ENCODE data around the gene TPP2.
A peak's percentile ranks its signal among the peaks of the same experiment; 100 is the strongest.

Gene TPP2

GRCh38 chr13:102658660-102659059 lies 61.9 kb downstream of the TPP2 start:
- DNase-seq: peak; percentile 44

- no peak for DNase-seq
These were observed 62.5 kb downstream of the TPP2 start for GRCh38 chr13:102659168-102659713.

- no peak for DNase-seq
These were observed 70.2 kb downstream of the TPP2 start for GRCh38 chr13:102667023-102667422.

DNA sequence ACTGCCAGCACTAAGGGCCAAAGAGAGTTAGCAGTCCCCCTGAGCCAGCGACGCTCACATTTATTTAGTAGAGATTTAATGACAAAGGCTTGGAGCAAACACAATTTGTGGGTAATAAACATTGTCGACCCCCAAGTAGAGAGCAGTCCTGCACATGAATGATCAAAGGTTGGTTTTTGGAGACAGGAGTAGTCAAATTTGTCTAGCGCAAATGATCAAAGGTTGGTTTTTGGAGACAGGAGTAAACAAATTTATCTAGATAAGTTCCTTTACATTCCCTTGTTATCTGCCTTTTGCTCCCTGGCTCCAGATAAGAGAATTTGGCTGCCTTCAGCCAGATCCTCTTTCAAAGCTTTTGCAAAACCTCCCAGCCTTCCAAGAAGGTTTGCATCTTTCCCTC lies 71.1 kb downstream of the TPP2 start:
- DNase-seq: no peak

DNA sequence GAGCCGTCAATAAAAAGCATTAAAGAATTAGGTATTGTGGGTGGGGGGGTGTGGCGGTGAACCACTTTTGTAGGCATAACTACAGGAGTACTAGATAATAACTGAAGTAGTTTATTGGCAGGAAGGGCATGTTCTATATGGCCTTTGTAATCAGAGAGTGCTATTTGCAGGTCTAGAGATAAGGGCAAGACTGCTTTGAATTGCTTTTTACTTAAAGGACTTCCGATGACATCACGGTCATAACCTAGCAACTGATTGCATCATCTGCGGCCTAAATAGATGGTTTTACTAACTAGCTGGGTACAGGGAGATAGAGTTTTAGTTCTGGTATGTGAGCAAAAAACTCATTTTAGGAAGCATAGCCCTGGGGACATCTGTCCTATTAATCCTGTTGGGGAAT lies 73.3 kb downstream of the TPP2 start:
- no peak for DNase-seq

- DNase-seq: no peak
These were observed 78.3 kb downstream of the TPP2 start for GRCh38 chr13:102675115-102675514.

DNA sequence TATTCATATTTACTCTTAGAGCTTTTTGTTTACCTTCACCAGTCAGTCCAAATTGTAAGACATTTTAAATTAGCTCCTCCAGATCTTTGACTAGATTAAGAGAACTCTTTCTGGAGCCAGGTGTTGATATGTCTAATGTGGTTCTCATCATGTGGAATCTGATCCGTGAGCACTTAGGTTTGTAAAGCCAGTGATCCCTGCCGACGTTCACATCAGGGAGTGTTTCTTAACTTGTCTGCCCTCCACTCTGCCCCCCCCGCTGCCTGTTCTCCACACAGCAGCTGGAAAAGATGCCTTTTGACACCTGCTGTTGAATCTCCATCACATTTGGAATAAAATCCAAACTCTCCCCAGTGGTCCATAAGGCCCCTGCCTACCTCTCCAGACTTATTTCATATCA lies 80.3 kb downstream of the TPP2 start:
- no peak for DNase-seq

GRCh38 chr13:102678339-102679107 lies 81.7 kb downstream of the TPP2 start:
- DNase-seq: no peak

DNA sequence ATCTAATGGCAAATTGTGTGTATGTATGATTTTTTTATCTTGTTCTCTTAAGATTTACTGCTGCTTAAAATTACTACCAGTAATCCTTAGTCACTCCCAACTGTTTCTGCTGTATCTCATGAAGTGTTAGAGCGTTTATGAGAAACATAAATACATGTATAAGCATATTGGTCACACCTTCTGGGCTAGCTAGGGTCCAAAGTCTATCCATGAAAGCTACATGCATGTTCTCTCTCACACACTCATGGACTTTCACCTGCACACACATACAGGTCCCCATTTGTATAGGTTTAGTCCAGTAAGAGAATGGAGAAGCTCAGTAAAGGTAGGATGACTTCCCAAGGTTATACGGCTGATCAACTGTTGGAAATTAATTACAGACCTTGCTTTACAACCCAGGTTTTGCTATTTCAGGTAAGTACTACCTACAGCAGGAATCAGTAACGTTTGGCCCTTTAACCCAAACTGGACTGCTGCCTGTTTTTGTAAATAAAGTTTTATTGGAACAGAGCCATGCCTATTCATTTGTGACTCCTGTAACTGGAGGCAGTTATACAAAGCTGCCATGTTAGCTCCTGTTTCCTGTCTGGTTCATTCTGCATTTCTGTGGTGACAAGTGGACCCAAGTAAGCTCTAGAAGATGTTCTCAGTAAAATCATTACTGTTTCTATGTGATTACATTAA lies 82.8 kb downstream of the TPP2 start:
- no peak for DNase-seq

- no peak for DNase-seq
These were observed 83.4 kb downstream of the TPP2 start for GRCh38 chr13:102680133-102680717.

GRCh38 chr13:102680842-102681740 lies 84.3 kb downstream of the TPP2 start:
- peak; percentile 3 for DNase-seq

- DNase-seq: no peak
These were observed 85.4 kb downstream of the TPP2 start for GRCh38 chr13:102682211-102682610.

GRCh38 chr13:102682727-102683126 lies 85.9 kb downstream of the TPP2 start:
- no peak for DNase-seq

DNA sequence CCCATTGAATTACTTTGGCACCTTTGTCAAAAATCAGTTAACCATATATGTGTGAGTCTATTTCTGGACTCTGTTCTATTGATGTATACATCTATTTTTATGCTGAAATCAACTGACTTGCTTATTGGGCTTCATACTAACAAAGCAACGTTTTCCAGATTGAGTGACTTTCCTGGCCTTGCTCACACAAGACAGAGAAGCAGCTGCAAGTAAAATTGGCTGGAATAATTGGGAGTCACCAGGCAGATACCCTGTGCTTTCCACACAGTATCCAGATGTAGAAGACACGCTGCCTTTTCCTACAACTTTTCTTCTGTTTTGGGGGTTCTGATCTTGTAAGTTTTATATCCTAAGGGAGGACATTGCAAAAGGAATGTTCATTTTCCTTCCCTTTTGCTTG lies 86.9 kb downstream of the TPP2 start:
- no peak for DNase-seq

DNA sequence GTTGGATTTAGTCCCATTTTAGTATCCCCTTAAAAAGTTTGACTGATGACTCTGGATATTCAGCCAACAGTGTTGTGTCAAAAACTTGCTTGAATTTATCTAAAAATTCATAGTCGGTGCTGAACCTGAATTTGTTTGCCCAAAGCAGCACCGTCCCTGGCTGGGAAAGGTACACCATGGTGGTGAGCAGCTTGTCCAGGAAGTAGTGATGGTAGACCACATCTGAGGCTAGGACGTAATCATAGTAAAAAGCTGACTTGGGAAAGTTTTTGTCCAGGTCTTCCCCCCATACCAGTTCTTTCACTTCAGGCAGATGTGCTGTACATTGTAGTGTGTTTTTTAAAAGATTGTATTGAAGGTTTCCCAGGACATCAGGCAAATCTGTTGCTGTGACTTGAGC lies 89.2 kb downstream of the TPP2 start:
- no peak for DNase-seq

DNA sequence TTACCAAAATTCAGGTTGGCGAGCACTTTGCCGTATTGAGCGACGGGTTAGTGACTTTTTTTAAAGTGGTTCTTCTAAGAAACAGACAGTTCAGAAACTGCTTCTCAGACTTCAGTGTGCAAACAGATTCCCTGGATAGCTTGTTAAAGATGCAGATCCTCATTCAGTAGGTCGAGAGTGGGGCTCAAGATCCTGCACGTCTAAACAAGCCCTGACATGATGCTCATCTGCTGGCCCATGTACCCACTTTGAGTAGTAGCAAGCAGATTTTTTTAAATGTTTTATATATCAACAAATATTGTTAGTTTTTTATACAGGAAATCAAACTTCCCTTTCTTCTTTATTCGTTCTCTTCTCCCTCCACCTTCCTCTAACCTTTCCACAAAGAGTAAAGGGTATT lies 90.7 kb downstream of the TPP2 start:
- DNase-seq: no peak

- DNase-seq: no peak
These were observed 91.7 kb downstream of the TPP2 start for GRCh38 chr13:102688306-102688973.

GRCh38 chr13:102690883-102691282 lies 94.1 kb downstream of the TPP2 start:
- DNase-seq: no peak

DNA sequence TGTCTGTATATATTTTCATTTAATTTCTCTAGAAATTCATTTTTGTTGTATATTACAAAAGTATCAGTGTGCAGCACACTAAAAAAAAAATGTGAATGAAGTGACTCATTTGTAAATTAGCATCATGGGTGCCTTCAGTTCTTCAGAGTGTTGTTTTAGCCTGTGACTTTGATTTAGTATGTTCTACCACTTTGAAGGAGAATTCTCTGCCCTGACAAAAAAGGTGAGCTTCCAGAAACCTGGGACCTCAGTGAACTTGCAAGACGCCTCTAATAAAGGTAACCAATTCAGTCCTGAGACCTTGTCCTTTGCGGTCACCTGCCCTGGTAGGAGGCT lies 95.7 kb downstream of the TPP2 start:
- no peak for DNase-seq

DNA sequence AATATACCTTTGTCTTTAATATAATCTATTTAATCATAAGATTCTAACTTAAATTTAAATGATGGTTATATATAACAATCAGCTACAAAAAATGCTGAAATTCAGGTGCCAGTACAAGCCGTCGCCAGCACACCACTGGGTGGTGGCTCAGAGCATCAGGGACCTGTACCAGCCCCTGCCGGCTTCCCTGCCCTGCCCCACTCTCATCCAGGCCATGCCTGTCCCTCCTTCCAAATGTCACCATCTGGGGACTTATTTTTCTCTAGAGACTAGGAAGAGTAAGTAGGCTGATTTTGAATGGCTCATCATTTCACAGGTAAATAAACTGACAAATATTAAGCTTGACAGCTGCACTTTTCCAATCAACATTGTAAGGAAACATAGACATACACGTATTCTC lies 96.5 kb downstream of the TPP2 start:
- no peak for DNase-seq

DNA sequence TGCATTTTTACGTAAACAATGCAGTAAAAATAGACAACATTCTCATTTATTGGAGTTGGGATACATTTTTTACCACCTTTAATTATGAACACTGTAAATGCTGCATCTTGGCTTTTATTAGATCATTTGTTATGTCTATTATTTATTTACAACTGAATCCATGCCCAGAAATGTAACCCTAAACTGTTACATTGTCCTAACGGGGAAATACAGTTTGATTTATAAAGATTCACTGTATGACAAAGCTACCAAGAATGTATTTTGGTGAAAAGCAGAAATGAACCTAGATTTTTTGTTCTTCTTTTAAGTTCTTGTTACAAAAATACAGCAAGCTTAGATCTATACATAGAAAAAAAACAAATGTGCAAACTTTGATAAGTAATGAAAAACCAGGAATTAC lies 97.0 kb downstream of the TPP2 start:
- DNase-seq: peak; percentile 12

DNA sequence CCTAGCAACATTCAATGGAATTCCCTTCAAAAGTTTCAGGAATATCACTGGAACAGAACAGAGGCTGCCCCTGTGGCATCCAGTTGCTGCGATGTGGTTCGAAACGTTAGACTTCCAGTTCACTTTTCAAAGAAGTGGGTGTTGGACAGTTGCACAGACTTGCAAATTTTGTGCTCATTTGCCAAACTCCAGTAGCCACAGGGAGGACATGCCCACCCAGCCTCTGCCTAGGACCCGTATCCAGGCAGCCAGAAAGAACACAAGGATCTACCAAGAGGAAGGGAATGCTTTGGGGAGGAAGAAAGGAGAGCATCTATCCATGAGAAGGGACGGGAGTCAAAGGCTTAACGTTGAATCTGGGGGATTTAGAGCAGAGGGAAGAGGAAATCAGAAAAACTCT lies 98.2 kb downstream of the TPP2 start, which contains the start of gene METTL21C:
Gene METTL21C (minus strand): TSS at position 108 of the 400 bp plus-strand sequence. CDS start 546 bp downstream, outside the sequence.
- no peak for DNase-seq

All from HCEC 1CT (cell line).